ENCODE measurements around the gene BCL11B.

- TF ChIP-seq SP1 (IDR thresholded peaks at IDR 0.05) (no peak), BHLHE40 (IDR thresholded peaks at IDR 0.05; ENCODE audit: borderline replicate concordance) (no peak), FOXK2 (IDR thresholded peaks at IDR 0.05) (no peak), NFRKB (IDR thresholded peaks at IDR 0.05) (no peak), ARNT (IDR thresholded peaks at IDR 0.05) (no peak)
Observed at GRCh38 chr14:99192028-99192621, 79.9 kb downstream of the BCL11B start.

Measured in HEK293T (cell line).